CD4-positive, alpha-beta memory T cell (primary cell): ENCODE data around the gene COPG2. TPM values are rescaled to one million over a fixed set of nuclear protein-coding genes. Genes with fewer than 3 reads are reported as not detected.
A peak's percentile ranks its signal among the peaks of the same experiment; 100 is the strongest.

Experiments
- CTCF ChIA-PET: fragments of 350-600 bp; sonication (Branson Sonifier 250); formaldehyde crosslinking; loops from one replicate; lab custom pipeline; 2021; ENCODE audit warnings: inconsistent platforms; ENCODE audit not compliant: partially characterized antibody; lab: Charles Lee
- POLR2A ChIA-PET: fragments of 350-600 bp; sonication (Branson Sonifier 250); formaldehyde crosslinking; loops from one replicate; lab custom pipeline; 2021; ENCODE audit not compliant: partially characterized antibody; lab: Charles Lee
- DNase-seq, 5 donors: peaks; one replicate each; pipeline versions ENCODE4 v3.0.0 to v3.0.0-alpha.2; 2020 to 2022; ENCODE audit warnings: mixed read lengths in 1 of 5
- H3K27ac ChIP-seq: one replicate; pipeline ENCODE4 v1.7.0; 2013; ENCODE audit warnings: low read depth, low read length
- H3K27me3 ChIP-seq: 2 replicates; pipeline ENCODE4 v1.7.0; 2013; ENCODE audit warnings: mild to moderate bottlenecking, low read length, moderate library complexity; ENCODE audit not compliant: insufficient read depth
- H3K36me3 ChIP-seq: 2 replicates; pipeline ENCODE4 v1.7.0; 2013; ENCODE audit warnings: mild to moderate bottlenecking, low read length, moderate library complexity; ENCODE audit not compliant: insufficient read depth
- H3K4me1 ChIP-seq: 2 replicates; pipeline ENCODE4 v1.7.0; 2013; ENCODE audit warnings: mild to moderate bottlenecking, low read length, moderate library complexity; ENCODE audit not compliant: insufficient read depth
- H3K4me3 ChIP-seq, 2 donors: one replicate each; pipeline ENCODE4 v1.7.0; 2013; ENCODE audit warnings: low read length in 2 of 2, mild to moderate bottlenecking in 1 of 2
- H3K9me3 ChIP-seq, 2 donors: one replicate each; pipeline ENCODE4 v1.7.0; 2013; ENCODE audit warnings: low read length in 2 of 2, control low read depth in 1 of 2; ENCODE audit not compliant: control insufficient read depth in 1 of 2
- H3K27ac Mint-ChIP-seq, 7 donors: one replicate each; pipeline ENCODE4 v1.8.0; 2020 to 2021; ENCODE audit warnings: mixed read lengths in 7 of 7, mild to moderate bottlenecking in 6 of 7, inconsistent platforms in 3 of 7, moderate library complexity in 3 of 7
- H3K27me3 Mint-ChIP-seq, 2 donors: one replicate each; pipeline ENCODE4 v1.8.0; 2020 to 2021; ENCODE audit warnings: mixed read lengths in 2 of 2
- H3K36me3 Mint-ChIP-seq, 2 donors: one replicate each; pipeline ENCODE4 v1.8.0; 2020 to 2021; ENCODE audit warnings: mixed read lengths in 2 of 2, inconsistent platforms in 1 of 2, mild to moderate bottlenecking in 1 of 2
- H3K4me1 Mint-ChIP-seq, 4 donors: one replicate each; pipeline ENCODE4 v1.8.0; 2020 to 2021; ENCODE audit warnings: mixed read lengths in 4 of 4, mild to moderate bottlenecking in 1 of 4
- H3K4me3 Mint-ChIP-seq, 8 donors: one replicate each; pipeline ENCODE4 v1.8.0; 2020 to 2021; ENCODE audit warnings: mixed read lengths in 8 of 8, mild to moderate bottlenecking in 7 of 8, moderate library complexity in 6 of 8, inconsistent platforms in 3 of 8
- H3K9me3 Mint-ChIP-seq, 8 donors: one replicate each; pipeline ENCODE4 v1.8.0; 2020 to 2021; ENCODE audit warnings: mixed read lengths in 8 of 8, mild to moderate bottlenecking in 5 of 8, inconsistent platforms in 3 of 8, moderate library complexity in 1 of 8
- intact Hi-C: fragments of 100-400 bp; cut with micrococcal nuclease; formaldehyde crosslinking; loops from one replicate; pipeline ENCODE4 v1.15.1; 2023
- polyA plus RNA-seq, 2 donors: library from polyadenylated mRNA; unstranded; fragments of 300-500 nt; fragmentation: Illumina TruSeq; gene quantifications; one replicate each; pipeline ENCODE4 v1.2.3, GENCODE V29; 2021
- total RNA-seq, 2 experiments: library from RNA; stranded (reverse); gene quantifications; one replicate each; pipeline ENCODE4 v1.2.3, GENCODE V29; 2021

The COPG2 gene
- total and polyA plus RNA-seq, 4 experiments from 2014 or later: 0.92 to 8.2 (median 4.9) TPM

GRCh38 chr7:130486114-130486953 is 182.2 kb downstream of the COPG2 start:
- H3K27ac Mint-ChIP-seq: peak overlapping the region in 2 of 7 donors; percentile 25 to 85
- Histone ChIP-seq H3K27ac (no peak overlapping the region), H3K4me1 (peaks cover 15% of the 10 kb centered on the region), H3K36me3 (no peaks in the 10 kb centered on the region), H3K27me3 (peaks cover 8% of the 10 kb centered on the region), H3K9me3 (no peaks in the 10 kb centered on the region), H3K4me3 (peak overlapping the region; percentile 24 to 66)
- peaks cover 17 to 26% (median 17%) of the 10 kb centered on the region in 4 donors for H3K4me1 Mint-ChIP-seq
- ChIA-PET CTCF (interaction anchor here (0.8 to 1.4 kb wide), 2 partner anchors 45 to 269 kb away, joined by 3 read pairs; no protein-coding TSS in a partner anchor), POLR2A (no interaction called here)
- H3K4me3 Mint-ChIP-seq: peak overlapping the region; percentile 84 to 89 (median 87)
- peak; percentile 47 to 61 (median 55) for DNase-seq
- no peaks in the 10 kb centered on the region for H3K36me3 Mint-ChIP-seq
- H3K27me3 Mint-ChIP-seq: peaks cover 30 to 41% of the 10 kb centered on the region in 2 donors
- intact Hi-C loops: loop anchor here (1.0 kb wide), 1 partner anchor 272 kb away; no protein-coding TSS in a partner anchor
- H3K9me3 Mint-ChIP-seq: peaks cover 0 to 2% (median 0%) of the 10 kb centered on the region in 8 donors

- Mint-ChIP-seq H3K27me3 (peaks cover 28 to 37% of the 10 kb centered on the region in 2 donors), H3K4me3 (peak overlapping the region; percentile 84 to 89 (median 87)), H3K27ac (no peak overlapping the region), H3K36me3 (no peaks in the 10 kb centered on the region), H3K9me3 (no peaks in the 10 kb centered on the region), H3K4me1 (peaks cover 12 to 23% (median 15%) of the 10 kb centered on the region in 4 donors)
- Histone ChIP-seq H3K36me3 (no peaks in the 10 kb centered on the region), H3K4me1 (peaks cover 9% of the 10 kb centered on the region), H3K9me3 (no peaks in the 10 kb centered on the region), H3K27me3 (peaks cover 8% of the 10 kb centered on the region), H3K4me3 (peak overlapping the region in 1 of 2 donors; percentile 66), H3K27ac (no peak overlapping the region)
- ChIA-PET CTCF (interaction anchor here (1.0 to 1.5 kb wide), 2 partner anchors 9 to 276 kb away, joined by 3 read pairs; no protein-coding TSS in a partner anchor), POLR2A (no interaction called here)
- DNase-seq: no peak
- intact Hi-C loops: loop anchor here (1.0 kb wide), 1 partner anchor 273 kb away; no protein-coding TSS in a partner anchor
Measured at GRCh38 chr7:130485734-130486113, 182.8 kb downstream of the COPG2 start.

GRCh38 chr7:130483031-130483430 is 185.5 kb downstream of the COPG2 start:
- no peak for DNase-seq
- H3K4me1 Mint-ChIP-seq: peaks cover 12 to 23% (median 13%) of the 10 kb centered on the region in 4 donors
- H3K36me3 Mint-ChIP-seq: no peaks in the 10 kb centered on the region
- H3K27ac Mint-ChIP-seq: no peak overlapping the region
- Histone ChIP-seq H3K4me1 (peaks cover 9% of the 10 kb centered on the region), H3K4me3 (no peak overlapping the region), H3K9me3 (no peaks in the 10 kb centered on the region), H3K27me3 (peaks cover 8% of the 10 kb centered on the region), H3K27ac (no peak overlapping the region), H3K36me3 (no peaks in the 10 kb centered on the region)
- ChIA-PET POLR2A (no interaction called here), CTCF (interaction anchor here (1.3 kb wide), 1 partner anchor 349 kb away, joined by 3 read pairs; no protein-coding TSS in a partner anchor)
- H3K4me3 Mint-ChIP-seq: no peak overlapping the region
- intact Hi-C loops: no loop called here
- peaks cover 19 to 47% of the 10 kb centered on the region in 2 donors for H3K27me3 Mint-ChIP-seq
- peaks cover 0 to 3% (median 0%) of the 10 kb centered on the region in 8 donors for H3K9me3 Mint-ChIP-seq

GRCh38 chr7:130481898-130482297 is 186.7 kb downstream of the COPG2 start:
- ChIA-PET CTCF (no interaction called here), POLR2A (interaction anchor here (1.0 kb wide), 1 partner anchor 13 kb away, joined by 4 read pairs; no protein-coding TSS in a partner anchor)
- Histone ChIP-seq H3K9me3 (no peaks in the 10 kb centered on the region), H3K27me3 (peaks cover 8% of the 10 kb centered on the region), H3K4me3 (no peak overlapping the region), H3K4me1 (peaks cover 6% of the 10 kb centered on the region), H3K36me3 (no peaks in the 10 kb centered on the region), H3K27ac (no peak overlapping the region)
- Mint-ChIP-seq H3K9me3 (peaks cover 0 to 3% (median 0%) of the 10 kb centered on the region in 8 donors), H3K4me1 (peaks cover 8 to 20% (median 12%) of the 10 kb centered on the region in 4 donors), H3K27ac (no peak overlapping the region), H3K4me3 (no peak overlapping the region), H3K27me3 (peaks cover 16 to 41% of the 10 kb centered on the region in 2 donors), H3K36me3 (no peaks in the 10 kb centered on the region)
- DNase-seq: no peak
- intact Hi-C loops: no loop called here

GRCh38 chr7:130479716-130480400 is 188.7 kb downstream of the COPG2 start:
- H3K9me3 ChIP-seq: no peaks in the 10 kb centered on the region
- peaks cover 15 to 33% of the 10 kb centered on the region in 2 donors for H3K27me3 Mint-ChIP-seq
- no peak overlapping the region for H3K27ac Mint-ChIP-seq
- H3K27me3 ChIP-seq: peaks cover 3% of the 10 kb centered on the region
- H3K36me3 Mint-ChIP-seq: no peaks in the 10 kb centered on the region
- DNase-seq: no peak
- H3K36me3 ChIP-seq: no peaks in the 10 kb centered on the region
- H3K27ac ChIP-seq: no peak overlapping the region
- no peak overlapping the region for H3K4me3 ChIP-seq
- H3K9me3 Mint-ChIP-seq: peaks cover 0 to 3% (median 0%) of the 10 kb centered on the region in 8 donors
- POLR2A ChIA-PET: no interaction called here
- peaks cover 0 to 5% (median under 1%) of the 10 kb centered on the region in 4 donors for H3K4me1 Mint-ChIP-seq
- intact Hi-C loops: no loop called here
- no peak overlapping the region for H3K4me3 Mint-ChIP-seq
- H3K4me1 ChIP-seq: no peaks in the 10 kb centered on the region
- CTCF ChIA-PET: no interaction called here

- H3K36me3 Mint-ChIP-seq: no peaks in the 10 kb centered on the region
- peaks cover 0 to 5% (median 0%) of the 10 kb centered on the region in 4 donors for H3K4me1 Mint-ChIP-seq
- peaks cover 0 to 3% (median 0%) of the 10 kb centered on the region in 8 donors for H3K9me3 Mint-ChIP-seq
- Histone ChIP-seq H3K4me3 (no peak overlapping the region), H3K36me3 (no peaks in the 10 kb centered on the region), H3K27me3 (peaks cover 3% of the 10 kb centered on the region), H3K27ac (no peak overlapping the region), H3K9me3 (no peaks in the 10 kb centered on the region), H3K4me1 (no peaks in the 10 kb centered on the region)
- no peak overlapping the region for H3K27ac Mint-ChIP-seq
- H3K4me3 Mint-ChIP-seq: no peak overlapping the region
- intact Hi-C loops: no loop called here
- no peak for DNase-seq
- POLR2A ChIA-PET: no interaction called here
- CTCF ChIA-PET: no interaction called here
- peaks cover 11 to 28% of the 10 kb centered on the region in 2 donors for H3K27me3 Mint-ChIP-seq
Measured at GRCh38 chr7:130478991-130479390, 189.6 kb downstream of the COPG2 start.
